ENCODE data around the gene PSMD13. TPM values are rescaled to one million over a fixed set of nuclear protein-coding genes. Genes with fewer than 3 reads are reported as not detected.

PSMD13 gene
- total RNA-seq, 1 donor from 2014 or later: 78.5 TPM

DNA sequence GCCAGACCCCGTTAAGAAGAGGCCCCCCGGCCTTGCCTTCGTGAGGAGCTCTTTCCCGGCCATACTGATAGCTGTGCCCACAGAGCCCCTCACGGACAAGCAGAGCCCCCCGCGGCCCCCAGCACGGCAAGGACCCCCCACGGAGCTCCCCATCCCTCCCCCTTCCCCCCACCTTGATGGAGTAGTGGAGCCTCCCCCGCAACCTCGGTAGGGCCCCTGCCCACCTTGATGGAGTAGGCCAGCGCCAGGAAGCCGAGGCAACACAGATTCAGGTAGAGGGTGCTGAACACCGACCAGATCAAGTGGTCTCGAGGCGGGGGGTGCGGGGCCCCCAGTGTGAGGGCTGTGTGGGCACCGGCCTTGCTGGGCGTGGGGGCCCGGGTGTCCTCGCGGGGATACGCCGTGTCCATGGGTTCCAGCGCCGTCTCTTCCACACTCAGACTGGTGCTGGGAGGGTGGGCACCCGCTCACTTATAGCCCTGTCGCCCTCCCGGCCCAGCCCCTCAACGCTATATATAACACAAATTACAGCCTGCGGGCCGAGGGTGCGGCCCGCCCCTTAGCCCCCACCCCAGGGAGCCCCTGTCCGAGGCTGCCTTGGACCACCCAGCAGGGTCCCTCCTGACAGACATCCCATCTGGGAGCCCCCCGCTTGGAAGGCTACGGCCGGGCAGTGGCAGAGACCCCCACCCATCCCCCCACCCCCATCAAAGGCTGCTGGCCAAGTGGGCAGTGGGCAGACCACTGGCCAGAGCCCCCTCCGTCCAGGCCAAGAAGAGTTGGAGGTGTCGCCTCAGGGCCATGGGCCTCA lies 62.5 kb downstream of the PSMD13 start, which contains the start of gene IFITM5:
IFITM5 (minus strand) TSS at position 446 of the 811 bp plus-strand sequence; CDS start at position 410, 36 bp downstream.
- no peak for DNase-seq (ENCODE audit: low spot score)

DNA sequence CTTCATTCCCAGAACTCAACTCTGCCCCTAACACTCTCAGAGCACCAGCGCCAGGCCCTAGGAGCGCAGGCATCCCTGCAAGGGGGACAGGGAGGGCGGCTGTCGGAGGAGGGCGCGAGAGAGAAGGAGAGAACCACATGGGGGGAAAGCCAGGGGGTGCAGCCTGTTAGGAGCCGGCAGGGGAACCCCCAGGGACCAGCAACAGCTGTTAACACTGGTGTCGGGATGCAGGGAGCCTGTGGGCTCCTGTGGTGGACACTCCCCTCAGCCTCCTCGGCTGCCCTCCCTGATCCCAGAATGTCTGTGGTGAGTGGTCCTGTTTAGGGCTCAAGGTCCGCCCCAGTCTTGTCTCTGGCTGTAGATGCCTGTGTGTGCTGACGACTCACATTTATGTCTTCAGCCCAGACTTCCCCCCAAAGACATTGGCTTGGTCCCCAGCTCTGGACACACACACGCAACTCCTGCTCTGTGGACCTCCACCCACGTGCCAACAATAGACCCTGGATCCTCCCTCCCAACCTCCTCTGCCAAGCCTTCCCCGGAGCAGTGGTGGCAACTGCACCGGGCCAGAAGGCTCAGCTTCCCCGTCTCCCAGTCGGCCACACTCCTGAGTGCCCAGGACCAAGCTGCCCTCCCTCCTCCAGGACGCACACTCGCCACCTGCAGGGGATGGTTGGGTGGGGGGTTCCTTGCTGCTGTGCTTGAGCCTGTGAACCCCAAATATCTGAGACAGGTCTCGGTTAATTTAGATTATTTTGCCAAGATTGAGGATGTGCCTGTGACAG lies 63.4 kb downstream of the PSMD13 start:
- no peak for DNase-seq (ENCODE audit: low spot score)

Other genes starting within 250 kb of the PSMD13 start
- not detected for gene SCGB1C1, start 43.9 kb upstream of the PSMD13 start, total RNA-seq
- 60.5 TPM for gene BET1L, start 29.6 kb upstream of the PSMD13 start, total RNA-seq
- 109 TPM for gene RIC8A, start 29.3 kb upstream of the PSMD13 start, total RNA-seq
- 19.0 TPM for gene SIRT3, start 634 bp upstream of the PSMD13 start, total RNA-seq
- gene NLRP6, start 41.4 kb downstream of the PSMD13 start, total RNA-seq: 0.69 TPM
- gene PGGHG, start 52.1 kb downstream of the PSMD13 start, total RNA-seq: 42.8 TPM
- not detected for gene IFITM5, start 62.5 kb downstream of the PSMD13 start, total RNA-seq
- gene IFITM2, start 70.8 kb downstream of the PSMD13 start, total RNA-seq: 129 TPM
- 55.4 TPM for gene IFITM1, start 77.1 kb downstream of the PSMD13 start, total RNA-seq
- 246 TPM for gene IFITM3, start 83.9 kb downstream of the PSMD13 start, total RNA-seq
- 3.4 TPM for gene B4GALNT4, start 132.5 kb downstream of the PSMD13 start, total RNA-seq
- 70.8 TPM for gene PKP3, start 157.2 kb downstream of the PSMD13 start, total RNA-seq
- 152 TPM for gene SIGIRR, start 178.0 kb downstream of the PSMD13 start, total RNA-seq
- 49.3 TPM for gene ANO9, start 205.0 kb downstream of the PSMD13 start, total RNA-seq
- 36.6 TPM for gene PTDSS2, start 213.3 kb downstream of the PSMD13 start, total RNA-seq

All from mucosa of gallbladder (tissue), 1 donor.